Hepatocyte (in vitro differentiated cells): ENCODE data around the gene SGMS1.

Experiments
- EZH2 ChIP-seq: fragments of 200-600 bp; sonication (generic); IDR thresholded peaks from 2 replicates; pipeline ENCODE4 v1.6.1; 2016; ENCODE audit warnings: antibody characterized with exemption, mild to moderate bottlenecking, borderline replicate concordance
- EZH2phosphoT487 ChIP-seq: fragments of 200-600 bp; sonication (generic); IDR thresholded peaks from one replicate; pipeline ENCODE4 v1.6.1; 2018; ENCODE audit warnings: antibody characterized with exemption, mild to moderate bottlenecking, low read depth, moderate library complexity; ENCODE audit not compliant: unreplicated experiment, severe bottlenecking
- TF ChIP-seq, protein P1 (sequence below): fragments of 200-600 bp; sonication (generic); IDR thresholded peaks from 2 replicates; pipeline ENCODE4 v1.5.1; 2016; ENCODE audit warnings: antibody characterized with exemption, mild to moderate bottlenecking; ENCODE audit not compliant: poor library complexity

DNA sequence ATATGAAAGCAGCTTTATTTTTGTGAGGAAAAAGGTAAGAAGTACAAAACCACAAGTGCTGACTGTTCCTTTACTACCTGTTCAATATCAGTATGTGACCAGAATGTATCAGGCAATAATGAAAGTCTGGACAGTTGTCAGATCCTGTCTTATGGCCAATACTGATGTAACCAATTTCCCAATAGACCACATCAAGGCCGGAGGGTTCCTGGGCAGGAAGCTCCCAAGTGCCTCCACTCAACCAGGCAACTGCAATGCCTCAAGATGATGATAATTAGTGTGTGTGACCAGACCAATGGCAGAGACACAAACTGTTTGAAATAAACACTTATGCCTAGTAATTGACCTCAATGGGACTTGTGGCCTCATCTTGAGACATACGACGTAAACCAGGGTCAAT lies 223.1 kb downstream of the SGMS1 start:
- TF ChIP-seq, protein P1, sequence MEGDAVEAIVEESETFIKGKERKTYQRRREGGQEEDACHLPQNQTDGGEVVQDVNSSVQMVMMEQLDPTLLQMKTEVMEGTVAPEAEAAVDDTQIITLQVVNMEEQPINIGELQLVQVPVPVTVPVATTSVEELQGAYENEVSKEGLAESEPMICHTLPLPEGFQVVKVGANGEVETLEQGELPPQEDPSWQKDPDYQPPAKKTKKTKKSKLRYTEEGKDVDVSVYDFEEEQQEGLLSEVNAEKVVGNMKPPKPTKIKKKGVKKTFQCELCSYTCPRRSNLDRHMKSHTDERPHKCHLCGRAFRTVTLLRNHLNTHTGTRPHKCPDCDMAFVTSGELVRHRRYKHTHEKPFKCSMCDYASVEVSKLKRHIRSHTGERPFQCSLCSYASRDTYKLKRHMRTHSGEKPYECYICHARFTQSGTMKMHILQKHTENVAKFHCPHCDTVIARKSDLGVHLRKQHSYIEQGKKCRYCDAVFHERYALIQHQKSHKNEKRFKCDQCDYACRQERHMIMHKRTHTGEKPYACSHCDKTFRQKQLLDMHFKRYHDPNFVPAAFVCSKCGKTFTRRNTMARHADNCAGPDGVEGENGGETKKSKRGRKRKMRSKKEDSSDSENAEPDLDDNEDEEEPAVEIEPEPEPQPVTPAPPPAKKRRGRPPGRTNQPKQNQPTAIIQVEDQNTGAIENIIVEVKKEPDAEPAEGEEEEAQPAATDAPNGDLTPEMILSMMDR = no peak
- TF ChIP-seq EZH2 (no peak), EZH2phosphoT487 (no peak)
